Measurements from ENCODE around the gene CD79A. TPM values are rescaled to one million over a fixed set of nuclear protein-coding genes. Genes with fewer than 3 reads are reported as not detected.

Gene CD79A
- total RNA-seq, 1 donor from 2014 or later: 0.70 TPM

GRCh38 chr19:41901707-41902360 is 24.8 kb downstream of the CD79A start:
- no peak overlapping the region for H3K4me3 Mint-ChIP-seq
- H3K9me3 Mint-ChIP-seq: no peaks in the 10 kb centered on the region
- H3K27ac Mint-ChIP-seq (ENCODE audit: unreplicated experiment): no peak overlapping the region
- no peaks in the 10 kb centered on the region for H3K27me3 Mint-ChIP-seq (ENCODE audit: low read depth)
- peaks cover 7% of the 10 kb centered on the region for H3K36me3 Mint-ChIP-seq (ENCODE audit: low read depth)
- H3K4me1 Mint-ChIP-seq: peaks cover 4% of the 10 kb centered on the region
- TF ChIP-seq, protein P1, sequence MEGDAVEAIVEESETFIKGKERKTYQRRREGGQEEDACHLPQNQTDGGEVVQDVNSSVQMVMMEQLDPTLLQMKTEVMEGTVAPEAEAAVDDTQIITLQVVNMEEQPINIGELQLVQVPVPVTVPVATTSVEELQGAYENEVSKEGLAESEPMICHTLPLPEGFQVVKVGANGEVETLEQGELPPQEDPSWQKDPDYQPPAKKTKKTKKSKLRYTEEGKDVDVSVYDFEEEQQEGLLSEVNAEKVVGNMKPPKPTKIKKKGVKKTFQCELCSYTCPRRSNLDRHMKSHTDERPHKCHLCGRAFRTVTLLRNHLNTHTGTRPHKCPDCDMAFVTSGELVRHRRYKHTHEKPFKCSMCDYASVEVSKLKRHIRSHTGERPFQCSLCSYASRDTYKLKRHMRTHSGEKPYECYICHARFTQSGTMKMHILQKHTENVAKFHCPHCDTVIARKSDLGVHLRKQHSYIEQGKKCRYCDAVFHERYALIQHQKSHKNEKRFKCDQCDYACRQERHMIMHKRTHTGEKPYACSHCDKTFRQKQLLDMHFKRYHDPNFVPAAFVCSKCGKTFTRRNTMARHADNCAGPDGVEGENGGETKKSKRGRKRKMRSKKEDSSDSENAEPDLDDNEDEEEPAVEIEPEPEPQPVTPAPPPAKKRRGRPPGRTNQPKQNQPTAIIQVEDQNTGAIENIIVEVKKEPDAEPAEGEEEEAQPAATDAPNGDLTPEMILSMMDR (conservative IDR thresholded peaks at IDR 0.05): no peak
- DNase-seq (ENCODE audit: low read depth, low spot score): no peak

GRCh38 chr19:41902594-41902993 is 25.5 kb downstream of the CD79A start:
- no peak for DNase-seq (ENCODE audit: low read depth, low spot score)
- Mint-ChIP-seq H3K9me3 (no peaks in the 10 kb centered on the region), H3K27me3 (ENCODE audit: low read depth) (peaks cover 3% of the 10 kb centered on the region), H3K27ac (ENCODE audit: unreplicated experiment) (no peak overlapping the region), H3K36me3 (ENCODE audit: low read depth) (peaks cover 7% of the 10 kb centered on the region), H3K4me1 (peaks cover 4% of the 10 kb centered on the region), H3K4me3 (no peak overlapping the region)
- TF ChIP-seq, protein P1 (conservative IDR thresholded peaks at IDR 0.05): no peak

DNA sequence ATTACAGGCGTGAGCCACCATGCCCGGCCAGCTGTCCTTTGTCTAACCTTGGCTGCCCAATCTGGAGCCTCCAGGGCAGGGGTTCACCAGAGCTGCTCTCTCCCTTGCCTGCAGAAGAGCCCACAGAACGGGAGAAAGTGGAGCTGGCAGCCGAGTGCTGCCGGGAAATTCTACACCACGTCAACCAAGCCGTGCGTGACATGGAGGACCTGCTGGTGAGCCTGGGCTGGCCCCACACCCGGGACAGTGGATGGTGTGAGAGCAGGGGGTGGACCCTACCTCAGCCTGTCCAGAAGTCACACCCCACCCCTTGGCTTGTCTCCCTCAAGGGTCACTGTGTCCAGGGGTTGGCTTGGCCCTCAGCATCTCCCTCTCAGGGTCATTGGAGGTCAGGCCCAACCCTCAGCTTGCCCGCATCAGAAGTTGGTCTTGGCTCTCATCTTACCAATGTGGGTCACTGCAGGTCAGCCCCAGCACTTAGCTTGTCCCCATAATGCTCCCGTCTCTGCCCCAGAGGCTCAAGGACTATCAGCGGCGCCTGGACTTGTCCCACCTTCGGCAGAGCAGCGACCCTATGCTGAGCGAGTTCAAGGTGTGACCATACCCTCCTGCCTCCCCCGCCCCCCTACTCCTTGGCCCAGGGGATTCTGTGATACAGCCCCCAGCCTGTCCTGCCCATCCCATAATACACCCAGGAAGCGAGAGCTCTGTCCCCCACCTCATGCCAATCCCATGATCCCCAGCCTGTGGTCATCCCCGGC is 26.3 kb downstream of the CD79A start:
- Mint-ChIP-seq H3K9me3 (no peaks in the 10 kb centered on the region), H3K27ac (ENCODE audit: unreplicated experiment) (no peak overlapping the region), H3K4me1 (peaks cover 4% of the 10 kb centered on the region), H3K36me3 (ENCODE audit: low read depth) (peaks cover 7% of the 10 kb centered on the region), H3K4me3 (no peak overlapping the region), H3K27me3 (ENCODE audit: low read depth) (peaks cover 3% of the 10 kb centered on the region)
- TF ChIP-seq, protein P1 (conservative IDR thresholded peaks at IDR 0.05): no peak
- no peak for DNase-seq (ENCODE audit: low read depth, low spot score)

DNA sequence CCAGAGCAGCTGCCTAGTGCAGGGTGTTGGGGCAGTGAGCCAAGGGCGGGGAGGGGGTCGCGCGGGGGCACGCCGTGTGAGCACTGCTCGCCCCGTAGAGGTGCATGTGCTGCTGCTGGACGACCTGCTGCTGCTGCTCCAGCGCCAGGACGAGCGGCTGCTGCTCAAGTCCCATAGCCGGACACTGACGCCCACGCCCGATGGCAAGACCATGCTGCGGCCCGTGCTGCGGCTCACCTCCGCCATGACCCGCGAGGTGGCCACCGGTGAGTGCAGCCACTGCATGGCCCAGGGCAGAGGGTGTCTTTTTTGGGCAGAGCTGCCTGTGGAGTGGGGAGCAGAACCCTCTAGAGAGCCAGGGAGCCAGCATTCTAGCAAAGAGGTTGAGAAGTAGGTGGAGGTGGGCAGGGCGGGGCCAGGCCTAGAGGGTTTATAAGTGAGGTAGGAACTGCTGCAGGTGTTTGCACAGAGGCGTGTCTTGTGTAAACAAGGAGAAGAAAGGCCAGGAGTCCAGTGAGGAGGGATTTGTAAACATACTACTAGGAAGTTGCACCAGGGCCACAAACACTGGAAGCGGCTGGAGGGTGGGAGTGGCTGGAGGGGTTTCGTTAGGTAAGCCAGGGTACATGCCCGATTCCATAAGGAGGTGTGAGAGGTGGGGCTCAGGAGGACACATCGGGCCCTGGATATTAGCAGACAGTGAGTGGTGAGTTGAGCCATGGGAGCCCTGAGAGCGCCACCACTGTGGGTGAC is 27.2 kb downstream of the CD79A start:
- Mint-ChIP-seq H3K4me1 (peaks cover 4% of the 10 kb centered on the region), H3K36me3 (ENCODE audit: low read depth) (peaks cover 5% of the 10 kb centered on the region), H3K27me3 (ENCODE audit: low read depth) (peaks cover 5% of the 10 kb centered on the region), H3K27ac (ENCODE audit: unreplicated experiment) (no peak overlapping the region), H3K9me3 (no peaks in the 10 kb centered on the region), H3K4me3 (no peak overlapping the region)
- DNase-seq (ENCODE audit: low read depth, low spot score): no peak
- TF ChIP-seq, protein P1 (conservative IDR thresholded peaks at IDR 0.05): no peak

DNA sequence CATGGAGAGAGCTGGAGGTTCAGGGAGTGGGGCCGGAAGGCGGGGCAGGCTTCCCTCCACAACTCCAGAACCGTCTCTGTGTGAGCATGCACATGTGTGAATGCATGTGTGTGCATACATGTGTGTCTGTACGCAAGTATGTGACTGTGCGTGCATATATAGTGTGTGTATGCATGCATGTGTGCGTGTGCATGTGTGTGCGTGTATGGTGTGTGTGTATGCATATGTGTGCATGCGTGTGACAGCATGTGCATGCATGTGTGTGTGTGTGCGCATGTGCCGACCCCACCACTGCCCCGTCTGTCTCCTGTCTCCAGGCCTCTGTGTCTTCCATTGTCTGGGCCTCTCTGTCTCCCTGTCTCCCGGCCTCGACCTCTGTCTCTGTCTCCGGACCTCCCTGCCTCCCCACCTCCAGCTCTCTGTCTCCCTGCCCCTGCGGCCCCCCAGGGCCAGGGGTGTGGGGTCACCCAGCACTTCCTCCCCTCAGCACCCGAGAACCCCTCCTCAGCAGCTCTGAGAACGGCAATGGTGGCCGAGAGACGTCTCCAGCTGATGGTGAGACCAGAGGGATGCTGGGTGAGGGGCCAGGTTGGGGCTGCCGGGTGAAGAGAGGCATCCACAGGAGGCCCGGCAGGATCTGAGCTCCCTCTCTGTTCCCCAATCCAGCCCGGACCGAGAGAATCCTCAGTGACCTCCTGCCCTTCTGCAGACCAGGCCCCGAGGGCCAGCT is 28.4 kb downstream of the CD79A start:
- Mint-ChIP-seq H3K27me3 (ENCODE audit: low read depth) (peaks cover 8% of the 10 kb centered on the region), H3K36me3 (ENCODE audit: low read depth) (peaks cover 5% of the 10 kb centered on the region), H3K4me3 (no peak overlapping the region), H3K4me1 (peaks cover 4% of the 10 kb centered on the region), H3K27ac (ENCODE audit: unreplicated experiment) (no peak overlapping the region), H3K9me3 (no peaks in the 10 kb centered on the region)
- TF ChIP-seq, protein P1 (conservative IDR thresholded peaks at IDR 0.05): no peak
- no peak for DNase-seq (ENCODE audit: low read depth, low spot score)
